GM21723 (cell line): ENCODE results near the gene PRKAR1B.

Source experiments
- ATAC-seq: cut with Tn5 transposase; IDR thresholded peaks from one replicate; pipeline ENCODE4 v1.9.1; 2021; ENCODE audit warnings: mild to moderate bottlenecking, moderate library complexity; ENCODE audit not compliant: unreplicated experiment

The PRKAR1B gene

DNA sequence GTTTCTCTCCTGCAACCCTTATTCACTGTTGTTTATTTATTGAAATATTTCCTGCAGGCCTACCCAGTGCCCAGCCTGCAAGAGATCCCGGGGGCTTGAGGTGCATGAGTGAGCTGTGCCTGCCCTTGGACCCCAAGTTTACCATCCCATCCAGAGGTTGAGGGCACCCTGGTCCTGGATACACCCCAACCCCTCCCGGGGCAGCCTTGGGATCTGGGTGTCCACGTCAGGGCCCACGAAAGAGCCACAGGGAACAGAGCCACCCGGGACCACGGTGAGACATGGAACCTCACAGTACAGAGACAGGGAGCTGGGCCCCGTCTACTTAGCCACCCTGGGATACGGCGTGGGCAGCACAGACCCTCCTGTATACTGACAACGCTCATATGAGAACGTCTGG is 178.7 kb downstream of the PRKAR1B start:
- ATAC-seq: no peak

GRCh38 chr7:545470-545869 is 181.6 kb downstream of the PRKAR1B start:
- no peak for ATAC-seq

- no peak for ATAC-seq
Observed at GRCh38 chr7:544338-545221, 182.5 kb downstream of the PRKAR1B start.

DNA sequence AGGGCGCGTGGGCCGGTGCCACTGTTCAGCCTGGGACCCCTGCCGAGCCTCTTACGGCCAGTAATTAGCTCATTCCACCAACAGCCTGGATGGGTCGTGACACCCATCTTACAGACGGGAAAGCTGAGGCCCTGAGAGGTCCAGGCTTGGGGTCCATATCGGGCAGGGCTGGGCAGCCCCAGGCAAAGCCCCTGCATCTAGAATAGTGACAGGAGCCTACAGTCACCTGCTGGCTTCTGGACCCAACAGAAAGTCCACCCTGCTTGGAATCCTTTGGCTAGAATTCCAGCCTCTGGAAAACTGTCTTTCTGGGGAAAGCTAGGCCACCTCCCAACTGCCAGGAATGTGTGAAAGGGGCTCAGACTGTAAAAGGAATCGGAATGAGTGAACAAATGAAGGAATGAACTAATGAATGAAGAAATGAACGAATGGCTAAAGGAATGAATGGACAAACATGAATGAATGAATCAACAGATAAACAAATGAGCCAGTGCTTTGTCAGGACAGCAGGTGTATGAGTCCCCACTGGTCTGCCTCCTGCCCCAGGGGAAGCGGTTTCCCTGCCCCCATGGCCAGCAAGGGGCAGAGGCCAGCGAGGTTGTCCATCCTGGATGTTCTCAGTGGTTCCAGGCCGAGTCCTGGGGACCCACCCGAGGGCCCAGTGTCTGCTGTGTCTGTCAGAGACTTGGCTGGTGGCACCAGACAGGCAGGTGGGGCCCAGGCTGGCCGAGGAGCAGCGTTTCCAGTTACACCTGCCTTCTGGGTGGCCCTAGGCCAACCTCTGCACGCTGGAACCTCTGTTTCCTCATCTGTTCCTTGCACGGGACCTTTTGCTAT is 183.4 kb downstream of the PRKAR1B start:
- ATAC-seq: no peak

GRCh38 chr7:542713-543500 is 184.2 kb downstream of the PRKAR1B start:
- no peak for ATAC-seq

- ATAC-seq: no peak
Observed at GRCh38 chr7:542131-542712, 184.9 kb downstream of the PRKAR1B start.

GRCh38 chr7:541661-542060 is 185.4 kb downstream of the PRKAR1B start:
- ATAC-seq: no peak

GRCh38 chr7:540997-541396 is 186.1 kb downstream of the PRKAR1B start:
- ATAC-seq: no peak

- ATAC-seq: no peak
Observed at GRCh38 chr7:540579-540978, 186.5 kb downstream of the PRKAR1B start.

- no peak for ATAC-seq
Observed at GRCh38 chr7:539731-540411, 187.2 kb downstream of the PRKAR1B start.

GRCh38 chr7:538764-539685 is 188.1 kb downstream of the PRKAR1B start:
- no peak for ATAC-seq

GRCh38 chr7:537911-538634 is 189.0 kb downstream of the PRKAR1B start:
- no peak for ATAC-seq

- no peak for ATAC-seq
Observed at GRCh38 chr7:536231-536630, 190.8 kb downstream of the PRKAR1B start.

DNA sequence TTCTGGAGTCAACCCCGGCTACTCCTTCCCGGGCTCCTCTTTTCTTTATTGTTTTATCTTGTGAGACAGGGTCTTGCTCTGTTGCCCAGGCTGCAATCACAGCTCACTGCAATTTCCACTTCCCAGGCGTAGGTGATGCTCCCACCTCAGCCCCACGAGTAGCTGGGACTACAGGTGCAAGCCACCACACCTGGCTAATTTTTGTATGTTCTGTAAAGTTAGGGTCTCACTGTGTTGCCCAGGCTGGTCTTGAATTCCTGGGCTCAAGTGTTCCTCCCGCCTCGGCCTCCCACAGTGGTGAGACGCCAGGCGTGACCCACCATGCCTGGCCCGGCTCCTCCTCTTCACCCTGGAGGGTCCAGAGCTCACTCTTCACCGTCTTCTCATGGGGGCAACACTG is 192.1 kb downstream of the PRKAR1B start:
- ATAC-seq: no peak

GRCh38 chr7:534075-534474 is 193.0 kb downstream of the PRKAR1B start:
- ATAC-seq: no peak

DNA sequence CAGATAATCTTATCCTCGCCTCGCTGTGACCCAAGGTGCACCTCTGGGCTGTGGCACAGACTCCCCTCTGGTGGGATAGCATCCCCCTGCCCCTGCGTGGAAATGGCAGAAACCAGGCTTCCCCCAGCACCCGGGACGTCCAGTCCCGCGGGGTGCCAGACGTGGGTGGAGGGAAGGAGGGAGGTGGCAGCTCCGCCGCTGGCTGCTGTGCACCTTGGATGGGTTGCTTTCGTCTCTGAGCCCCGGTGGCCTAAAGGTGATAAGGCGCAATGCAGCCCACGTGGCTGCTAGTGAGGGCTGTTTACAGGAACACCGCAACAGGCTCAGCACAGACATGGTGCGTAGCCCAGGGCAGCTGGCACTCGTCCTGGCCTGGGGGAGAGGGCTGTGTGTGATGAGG is 193.8 kb downstream of the PRKAR1B start:
- ATAC-seq: no peak

DNA sequence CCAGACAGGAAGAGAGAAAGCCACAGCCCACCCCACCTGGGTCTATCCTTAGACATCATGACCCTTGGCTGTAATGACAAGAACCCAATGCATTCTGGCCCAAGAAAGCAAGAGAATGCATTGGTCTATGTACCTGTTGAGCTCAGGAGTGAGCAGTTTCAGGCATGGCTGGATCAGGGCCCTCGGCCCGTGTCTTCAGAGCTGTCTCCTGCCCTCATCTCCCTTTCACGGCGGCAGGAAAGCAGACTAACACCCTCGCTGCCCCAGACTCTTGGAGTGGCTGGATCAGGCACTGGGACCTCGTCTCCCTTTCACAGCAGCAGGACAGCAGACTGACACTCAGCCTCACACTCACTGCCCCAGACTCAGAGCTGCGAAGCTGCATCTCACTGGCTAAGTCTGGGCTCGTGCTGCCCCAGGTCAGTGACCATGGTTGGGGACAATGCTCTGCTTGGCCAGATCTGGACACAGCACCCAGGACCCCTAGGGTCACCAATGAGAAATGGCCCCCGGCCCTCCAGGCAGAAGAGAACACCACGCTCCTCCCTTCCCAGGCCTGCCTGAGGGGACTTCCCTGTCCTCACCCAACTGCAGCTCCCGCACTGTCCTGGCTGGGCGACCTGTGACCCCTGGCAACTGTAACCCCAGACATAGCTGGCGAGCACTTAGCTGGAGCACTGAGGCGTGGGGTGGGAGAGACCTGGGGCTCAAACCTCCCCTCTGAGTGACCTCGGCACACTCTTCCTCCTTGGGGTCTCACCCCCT is 194.5 kb downstream of the PRKAR1B start:
- ATAC-seq: no peak

GRCh38 chr7:531777-532176 is 195.3 kb downstream of the PRKAR1B start:
- ATAC-seq: no peak
